DMS53 (cell line): ENCODE results near the gene PDE4D.

Experiments used
- DNase-seq: peaks from one replicate; lab custom pipeline; 2025; lab: John Stamatoyannopoulos, UW

Gene PDE4D

DNA sequence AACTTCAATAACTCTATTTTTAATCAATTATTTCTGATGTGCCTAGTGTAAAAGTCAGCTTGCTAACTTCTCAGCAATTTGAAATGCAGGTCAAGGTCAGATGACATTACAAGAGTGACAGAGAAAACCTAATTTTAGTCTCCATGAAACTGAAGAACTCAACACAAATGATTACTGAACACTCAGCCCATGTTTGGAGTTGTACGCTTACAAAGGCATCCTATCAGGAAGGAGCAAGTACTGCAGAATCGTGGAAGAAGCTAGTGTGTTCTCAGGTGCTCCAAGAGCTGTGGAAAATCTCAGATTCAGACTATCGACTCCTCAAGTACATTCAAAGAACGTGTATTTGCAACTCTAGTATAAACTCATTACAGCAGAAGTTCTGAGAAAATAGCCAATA is 526.7 kb downstream of the PDE4D start:
- DNase-seq, result no peak

DNA sequence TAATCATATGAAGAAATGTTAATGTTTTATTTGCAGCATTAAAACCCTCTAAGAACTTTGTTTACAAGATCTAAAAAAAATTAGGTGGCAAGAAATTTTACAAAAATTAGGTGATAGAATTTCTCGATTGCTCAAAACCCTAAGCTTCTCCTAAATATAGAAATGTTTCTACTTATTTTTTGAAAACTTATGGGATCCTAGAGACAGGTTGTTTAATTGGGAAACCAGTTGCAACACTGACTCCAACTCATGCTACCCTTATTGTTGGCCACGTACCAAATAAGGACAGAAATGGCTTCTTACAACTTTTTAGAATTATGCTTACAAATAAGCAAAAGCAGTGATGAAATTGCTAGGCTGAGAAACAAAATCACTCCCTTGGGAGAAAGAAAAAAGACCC is 531.1 kb downstream of the PDE4D start:
- DNase-seq, result no peak

- DNase-seq, result peak; percentile 82
These were observed 532.1 kb downstream of the PDE4D start for GRCh38 chr5:59361454-59361853.

- DNase-seq, result no peak
These were observed 533.4 kb downstream of the PDE4D start for GRCh38 chr5:59360130-59360555.

GRCh38 chr5:59358005-59358861 is 535.3 kb downstream of the PDE4D start:
- no peak for DNase-seq

DNA sequence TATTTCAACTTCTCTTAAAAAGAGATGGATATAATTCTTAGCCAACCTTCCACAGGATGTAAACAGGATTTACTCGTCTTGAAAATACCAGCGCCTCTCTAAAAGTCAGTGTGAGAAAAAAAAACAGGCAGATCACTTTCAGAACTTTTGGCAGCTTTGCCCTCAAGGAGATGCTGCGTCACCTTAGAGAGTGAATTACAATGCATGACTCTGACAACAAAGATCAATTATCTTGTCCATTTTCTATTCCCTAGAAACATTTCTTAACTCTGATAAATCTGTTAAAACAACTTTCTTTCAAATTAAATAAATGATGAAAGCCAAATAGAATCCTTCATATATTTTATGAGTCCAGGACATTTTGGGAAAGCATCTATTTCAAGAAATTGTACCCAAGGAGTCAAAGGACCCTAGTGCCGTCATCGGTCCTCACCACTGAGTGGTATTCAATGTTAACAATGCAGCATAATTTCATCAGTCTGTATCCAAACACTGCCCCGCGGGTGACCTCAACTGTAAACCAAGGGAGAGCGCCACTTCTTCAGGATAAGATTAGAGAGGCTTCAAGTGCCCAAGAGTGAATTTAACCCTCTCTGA is 536.0 kb downstream of the PDE4D start:
- no peak for DNase-seq

GRCh38 chr5:59356813-59357380 is 536.6 kb downstream of the PDE4D start:
- no peak for DNase-seq

GRCh38 chr5:59354811-59355210 is 538.7 kb downstream of the PDE4D start:
- no peak for DNase-seq

- DNase-seq, result no peak
These were observed 539.3 kb downstream of the PDE4D start for GRCh38 chr5:59354274-59354673.

- no peak for DNase-seq
These were observed 542.3 kb downstream of the PDE4D start for GRCh38 chr5:59351076-59351794.

DNA sequence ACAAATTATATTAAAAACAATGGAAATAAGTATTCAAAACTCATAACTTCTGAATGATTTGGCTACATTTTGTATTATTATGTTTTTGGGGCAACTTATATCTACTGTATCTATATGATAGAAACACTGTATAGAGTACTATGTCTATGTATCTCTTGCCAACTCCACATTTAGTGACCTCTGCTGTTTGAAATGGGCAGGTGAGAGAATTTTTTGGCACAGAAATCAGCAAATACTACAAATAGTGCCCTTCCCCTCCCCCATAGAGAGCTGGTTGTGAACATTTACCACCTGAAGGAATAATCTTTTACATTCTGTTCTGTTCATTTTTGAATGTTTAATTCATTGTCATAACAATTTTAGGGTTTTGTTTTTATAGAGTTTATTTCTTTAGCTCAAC is 545.3 kb downstream of the PDE4D start:
- DNase-seq, result peak; percentile 73

DNA sequence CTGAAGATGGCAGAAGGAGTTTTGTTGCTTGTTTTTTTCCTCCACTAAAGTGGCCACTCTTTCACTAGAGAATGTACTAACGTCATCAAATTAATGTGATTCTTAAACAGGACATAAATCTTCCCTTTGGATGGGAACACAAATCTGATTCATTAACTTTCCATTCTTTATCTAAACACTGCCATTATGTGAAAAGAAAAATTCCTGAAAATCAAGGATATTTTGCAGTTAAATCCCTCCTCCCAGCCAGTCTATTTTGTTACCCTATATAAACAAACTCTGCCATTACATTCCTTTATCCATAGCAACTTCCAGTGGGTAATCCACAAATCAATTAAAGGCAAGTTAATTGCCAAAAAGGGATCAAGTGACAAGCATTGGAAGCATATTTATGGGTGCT is 546.5 kb downstream of the PDE4D start:
- no peak for DNase-seq

DNA sequence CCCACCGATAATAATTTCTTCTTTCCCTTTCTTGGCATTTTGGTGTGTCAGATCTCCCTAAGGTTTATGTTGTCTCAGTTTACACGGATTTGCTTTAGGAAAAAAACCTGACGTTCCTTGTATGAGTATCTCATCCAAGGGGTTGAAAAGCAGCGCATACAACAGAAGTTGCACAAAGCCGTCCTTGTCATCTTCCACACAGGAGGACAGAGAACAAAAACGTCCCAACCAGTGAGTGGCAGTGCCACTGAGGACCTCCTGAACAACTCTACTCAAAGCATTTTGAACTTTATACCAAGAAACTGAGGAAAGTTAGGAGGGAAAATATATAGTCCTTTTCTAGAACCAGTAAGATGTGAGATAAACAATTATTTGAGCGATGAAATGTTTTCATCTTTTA is 547.0 kb downstream of the PDE4D start:
- no peak for DNase-seq

- peak; percentile 76 for DNase-seq
These were observed 551.3 kb downstream of the PDE4D start for GRCh38 chr5:59342181-59342580.

- DNase-seq, result no peak
These were observed 551.8 kb downstream of the PDE4D start for GRCh38 chr5:59341760-59342159.

- no peak for DNase-seq
These were observed 552.4 kb downstream of the PDE4D start for GRCh38 chr5:59341155-59341554.

- DNase-seq, result no peak
These were observed 552.9 kb downstream of the PDE4D start for GRCh38 chr5:59340637-59341036.

- no peak for DNase-seq
These were observed 556.3 kb downstream of the PDE4D start for GRCh38 chr5:59337240-59337639.

DNA sequence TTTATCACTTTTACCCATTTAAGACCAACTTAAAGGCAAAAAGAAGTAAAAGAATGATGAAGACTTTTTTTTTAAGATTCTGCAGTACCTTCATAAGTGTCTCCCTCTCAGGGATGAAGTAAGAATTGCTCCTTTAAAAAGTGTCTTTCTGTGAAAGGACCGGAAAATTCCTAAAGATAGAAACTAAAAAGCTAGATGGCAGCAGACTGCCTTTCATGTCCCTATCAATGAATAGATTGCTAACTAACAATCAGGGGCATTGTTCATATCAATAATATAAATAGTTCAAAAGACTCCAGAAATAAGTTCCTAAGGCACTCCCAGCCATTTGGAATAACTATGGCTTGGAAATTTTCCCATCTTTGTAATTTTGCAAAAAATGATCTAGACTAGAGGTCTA is 558.0 kb downstream of the PDE4D start:
- no peak for DNase-seq

- peak; percentile 44 for DNase-seq
These were observed 560.1 kb downstream of the PDE4D start for GRCh38 chr5:59333416-59333815.

DNA sequence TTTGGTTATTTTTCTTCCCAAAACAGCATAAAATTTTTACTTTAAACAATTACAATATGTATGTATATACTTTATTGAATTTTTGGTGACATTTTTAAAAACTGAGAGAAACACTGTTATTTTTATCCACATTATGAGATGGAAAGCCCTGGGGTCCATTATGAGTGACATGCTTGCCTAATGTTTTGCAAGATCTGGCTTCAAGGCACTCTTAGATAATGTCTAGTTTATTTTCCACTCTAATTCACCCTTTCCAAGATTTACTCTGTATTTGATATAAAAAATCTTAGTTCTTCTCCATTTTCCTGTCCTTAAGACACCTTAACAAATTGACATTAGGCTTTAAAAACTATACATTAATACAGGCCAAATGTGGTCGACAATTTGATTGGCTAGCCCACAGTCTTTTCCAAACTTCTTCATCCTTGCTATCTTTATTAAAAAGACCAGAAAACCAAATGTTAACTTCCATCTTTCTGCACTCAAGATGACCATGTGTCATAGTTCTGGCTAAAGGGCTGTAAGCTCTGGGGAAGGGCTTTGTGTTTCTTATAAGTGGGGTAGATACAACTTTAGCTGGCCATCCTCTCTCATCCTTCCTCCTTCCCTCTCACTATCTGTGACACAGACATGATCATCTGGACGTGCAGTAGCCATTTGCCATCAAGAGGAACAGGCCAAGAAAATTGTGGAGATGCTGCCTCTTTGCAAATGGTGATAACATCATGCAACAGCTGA is 561.1 kb downstream of the PDE4D start:
- DNase-seq, result no peak

DNA sequence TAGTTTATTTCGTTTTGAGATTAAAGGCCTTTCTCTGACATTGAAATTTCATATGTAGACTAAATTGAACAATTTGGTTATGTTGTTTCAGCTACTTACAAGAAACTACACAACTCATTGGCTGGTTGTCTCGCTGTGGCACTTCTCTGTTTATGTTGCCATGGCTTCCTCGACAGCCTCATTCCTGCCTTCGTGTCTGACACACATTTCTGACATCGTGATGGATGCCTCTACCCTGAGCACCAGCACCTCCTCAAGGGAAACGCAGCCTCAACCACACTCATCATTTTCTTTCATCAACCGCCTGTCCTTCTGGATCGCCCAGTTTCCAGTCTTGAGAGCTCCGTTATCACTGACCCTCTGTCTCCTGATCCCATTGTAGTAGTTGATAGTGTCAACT is 562.8 kb downstream of the PDE4D start:
- DNase-seq, result no peak
